ENCODE data around the gene PSME3IP1.

The PSME3IP1 gene

GRCh38 chr16:57166951-57167350 lies 18.9 kb downstream of the PSME3IP1 start:
- Histone ChIP-seq H3K9ac (ENCODE audit: low read length) (no peak overlapping the region), H3K36me3 (replicated peaks; ENCODE audit: low read depth, low read length) (peaks cover 53% of the 10 kb centered on the region), H3K4me1 (ENCODE audit: low read length) (peaks cover 17% of the 10 kb centered on the region), H3K4me3 (ENCODE audit: low read length) (no peak overlapping the region), H3K9me3 (ENCODE audit: insufficient read depth, low read length) (no peaks in the 10 kb centered on the region), H3K79me2 (ENCODE audit: low read length) (no peaks in the 10 kb centered on the region), H2AFZ (ENCODE audit: low read depth, low read length) (no peak overlapping the region), H3K27ac (ENCODE audit: low read length) (no peak overlapping the region), H3K4me2 (ENCODE audit: low read length) (peak overlapping the region; percentile 4; the same call in 1 of the 2 replicates), H3K27me3 (ENCODE audit: low read depth, low read length) (no peaks in the 10 kb centered on the region), H4K20me1 (ENCODE audit: insufficient read depth, low read length) (no peaks in the 10 kb centered on the region)
- TF ChIP-seq CTCF (IDR thresholded peaks at IDR 0.05; ENCODE audit: low read depth, low read length) = no peak
- TF ChIP-seq EZH2phosphoT487 (IDR thresholded peaks at IDR 0.05; ENCODE audit: low read depth) = no peak

DNA sequence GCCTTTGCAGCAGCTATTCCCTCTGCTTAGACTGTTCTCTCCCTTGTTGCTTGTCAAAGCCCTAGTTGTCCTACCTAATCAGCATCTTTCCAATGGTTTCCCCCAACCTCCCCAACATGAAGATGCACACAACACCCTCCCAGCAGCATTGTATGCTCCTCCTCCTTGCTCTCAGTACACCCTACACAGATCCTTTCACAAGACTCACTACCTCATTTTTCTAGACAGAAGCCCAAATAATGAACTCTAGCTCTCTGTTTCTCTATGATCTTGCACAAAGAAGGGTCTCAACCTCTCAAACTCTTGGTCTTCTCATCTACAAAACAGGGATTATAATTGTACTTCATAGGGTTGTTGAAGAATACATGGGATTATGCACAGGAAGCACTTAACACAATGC lies 19.4 kb downstream of the PSME3IP1 start:
- H3K4me1 ChIP-seq (ENCODE audit: low read length) = peaks cover 17% of the 10 kb centered on the region
- no peaks in the 10 kb centered on the region for H4K20me1 ChIP-seq (ENCODE audit: insufficient read depth, low read length)
- TF ChIP-seq CTCF (IDR thresholded peaks at IDR 0.05; ENCODE audit: low read depth, low read length) = no peak
- no peak for TF ChIP-seq EZH2phosphoT487 (IDR thresholded peaks at IDR 0.05; ENCODE audit: low read depth)
- H3K4me2 ChIP-seq (ENCODE audit: low read length) = peak overlapping the region; percentile 4; the same call in 1 of the 2 replicates
- no peak overlapping the region for H3K27ac ChIP-seq (ENCODE audit: low read length)
- H3K4me3 ChIP-seq (ENCODE audit: low read length) = no peak overlapping the region
- H2AFZ ChIP-seq (ENCODE audit: low read depth, low read length) = no peak overlapping the region
- H3K36me3 ChIP-seq (replicated peaks; ENCODE audit: low read depth, low read length) = peaks cover 48% of the 10 kb centered on the region
- H3K79me2 ChIP-seq (ENCODE audit: low read length) = no peaks in the 10 kb centered on the region
- H3K27me3 ChIP-seq (ENCODE audit: low read depth, low read length) = no peaks in the 10 kb centered on the region
- no peak overlapping the region for H3K9ac ChIP-seq (ENCODE audit: low read length)
- H3K9me3 ChIP-seq (ENCODE audit: insufficient read depth, low read length) = no peaks in the 10 kb centered on the region

- H3K4me2 ChIP-seq (ENCODE audit: low read length) = no peak overlapping the region
- no peaks in the 10 kb centered on the region for H3K79me2 ChIP-seq (ENCODE audit: low read length)
- peaks cover 17% of the 10 kb centered on the region for H3K4me1 ChIP-seq (ENCODE audit: low read length)
- no peak overlapping the region for H3K9ac ChIP-seq (ENCODE audit: low read length)
- no peaks in the 10 kb centered on the region for H4K20me1 ChIP-seq (ENCODE audit: insufficient read depth, low read length)
- no peak overlapping the region for H3K4me3 ChIP-seq (ENCODE audit: low read length)
- no peaks in the 10 kb centered on the region for H3K27me3 ChIP-seq (ENCODE audit: low read depth, low read length)
- H3K9me3 ChIP-seq (ENCODE audit: insufficient read depth, low read length) = no peaks in the 10 kb centered on the region
- TF ChIP-seq CTCF (IDR thresholded peaks at IDR 0.05; ENCODE audit: low read depth, low read length) (no peak), EZH2phosphoT487 (IDR thresholded peaks at IDR 0.05; ENCODE audit: low read depth) (no peak)
- peaks cover 47% of the 10 kb centered on the region for H3K36me3 ChIP-seq (replicated peaks; ENCODE audit: low read depth, low read length)
- no peak overlapping the region for H2AFZ ChIP-seq (ENCODE audit: low read depth, low read length)
- no peak overlapping the region for H3K27ac ChIP-seq (ENCODE audit: low read length)
Observed at GRCh38 chr16:57165938-57166337, 19.9 kb downstream of the PSME3IP1 start.

DNA sequence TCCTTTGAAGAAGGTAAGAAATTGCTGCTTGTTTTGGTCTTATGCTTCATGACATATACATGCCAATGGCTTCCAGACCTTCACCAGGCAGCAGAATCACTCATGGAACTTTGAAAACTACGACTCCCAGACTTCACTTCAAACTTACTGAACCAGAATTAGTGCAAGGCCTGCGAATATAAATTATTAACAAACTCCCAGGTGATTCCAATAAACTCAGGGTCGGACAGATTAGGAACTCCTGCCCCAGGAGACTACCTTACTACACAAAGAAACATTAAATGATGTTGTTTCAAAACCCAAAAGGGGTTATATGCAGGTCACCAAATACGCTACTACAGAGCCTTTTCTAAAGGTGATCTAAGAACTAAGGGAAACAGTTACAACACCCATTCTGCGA lies 20.4 kb downstream of the PSME3IP1 start:
- Histone ChIP-seq H3K27ac (ENCODE audit: low read length) (no peak overlapping the region), H2AFZ (ENCODE audit: low read depth, low read length) (no peak overlapping the region), H3K9ac (ENCODE audit: low read length) (no peak overlapping the region), H3K4me3 (ENCODE audit: low read length) (no peak overlapping the region), H3K4me2 (ENCODE audit: low read length) (no peak overlapping the region), H3K4me1 (ENCODE audit: low read length) (peaks cover 17% of the 10 kb centered on the region), H3K27me3 (ENCODE audit: low read depth, low read length) (no peaks in the 10 kb centered on the region), H3K9me3 (ENCODE audit: insufficient read depth, low read length) (no peaks in the 10 kb centered on the region), H3K36me3 (replicated peaks; ENCODE audit: low read depth, low read length) (peaks cover 46% of the 10 kb centered on the region), H3K79me2 (ENCODE audit: low read length) (no peaks in the 10 kb centered on the region), H4K20me1 (ENCODE audit: insufficient read depth, low read length) (no peaks in the 10 kb centered on the region)
- TF ChIP-seq CTCF (IDR thresholded peaks at IDR 0.05; ENCODE audit: low read depth, low read length) (no peak), EZH2phosphoT487 (IDR thresholded peaks at IDR 0.05; ENCODE audit: low read depth) (no peak)

All from OCI-LY3 (cell line).